Renal pelvis (tissue), 4 donors: ENCODE measurements around the gene OR13C2. TPM values are rescaled to one million over a fixed set of nuclear protein-coding genes. Genes with fewer than 3 reads are reported as not detected.

Experiments
- DNase-seq: peaks from one replicate; pipeline ENCODE4 v3.0.0-alpha.2; 2013
- polyA plus RNA-seq, 3 donors: library from polyadenylated mRNA; unstranded; fragments of 120-200 nt; gene quantifications; one replicate each; pipeline ENCODE4 v1.2.1, GENCODE V29; 2013; ENCODE audit not compliant: insufficient read length in 3 of 3

Gene OR13C2
- polyA plus RNA-seq, 3 donors = 0.09 TPM; not detected in 2

DNA sequence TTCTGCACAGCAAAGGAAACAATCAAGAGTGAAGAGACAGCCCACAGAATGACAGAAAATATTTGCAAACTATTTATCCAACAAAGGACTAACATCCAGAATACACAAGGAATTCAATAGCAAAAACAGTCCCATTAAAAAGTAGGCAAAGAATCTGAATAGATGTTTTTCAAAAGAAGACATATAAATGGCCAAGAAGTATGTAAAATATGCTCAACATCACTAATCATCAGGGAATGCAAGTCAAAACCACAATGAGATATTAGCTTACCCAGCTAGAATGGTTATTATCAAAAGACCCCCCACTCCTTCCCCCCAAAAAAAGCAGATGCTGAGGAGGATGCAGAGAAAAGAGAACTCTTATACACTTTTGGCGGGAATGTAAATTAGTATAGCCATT is 49.9 kb downstream of the OR13C2 start:
- no peak for DNase-seq

Other genes with a start within 250 kb of the OR13C2 start
- gene OR13F1, start 101.4 kb downstream of the OR13C2 start, polyA plus RNA-seq = not detected
- not detected for gene OR13C4, start 78.4 kb downstream of the OR13C2 start, polyA plus RNA-seq
- gene OR13C3, start 68.8 kb downstream of the OR13C2 start, polyA plus RNA-seq = not detected
- gene OR13C8, start 36.5 kb downstream of the OR13C2 start, polyA plus RNA-seq = not detected
- gene OR13C5, start 6.2 kb downstream of the OR13C2 start, polyA plus RNA-seq = not detected
- gene OR13C9, start 12.6 kb upstream of the OR13C2 start, polyA plus RNA-seq = not detected
- gene OR13D1, start 88.9 kb upstream of the OR13C2 start, polyA plus RNA-seq = not detected
- 10 to 100 TPM; 45.6 to 51.4 (median 50.8) TPM for gene NIPSNAP3A, start 142.1 kb upstream of the OR13C2 start, polyA plus RNA-seq
- gene NIPSNAP3B, start 158.5 kb upstream of the OR13C2 start, polyA plus RNA-seq = 10 to 100 TPM in 2 of 3 donors, 1 to 10 TPM in 1; 8.8 to 15.2 (median 14.9) TPM